ENCODE results near the gene SORBS2. TPM values are rescaled to one million over a fixed set of nuclear protein-coding genes. Genes with fewer than 3 reads are reported as not detected.
"Not testable (repeated sequence)": the region's sequence is repeated elsewhere in the genome, so short reads cannot be mapped to it uniquely, and the experiment has no call there.

Gene SORBS2
- total RNA-seq, 3 donors from 2014 or later, result 44.9 to 416 (median 53.7) TPM

DNA sequence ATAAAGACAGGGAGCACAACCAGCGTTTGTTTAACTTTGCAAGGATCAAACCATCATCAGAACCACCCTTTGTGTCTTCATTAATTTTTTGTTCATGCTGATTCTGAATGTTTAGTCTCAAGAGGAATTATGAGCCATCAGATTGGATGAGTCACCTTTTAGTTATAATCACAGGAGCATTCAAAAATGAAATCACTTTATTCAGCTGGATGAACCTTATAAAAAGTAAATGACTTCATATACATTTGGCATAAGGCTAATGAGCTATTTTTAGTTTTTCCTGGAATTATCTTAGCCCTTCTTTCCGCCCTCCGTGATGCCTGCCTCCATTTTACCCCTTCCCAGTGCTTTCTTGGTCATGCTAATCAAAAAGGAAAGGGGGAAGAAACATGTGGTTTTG lies 103.6 kb downstream of the SORBS2 start:
- TF ChIP-seq CTCF (IDR thresholded peaks at IDR 0.05), result no peak
- ATAC-seq, result no peak
- Histone ChIP-seq H3K9me3 (no peaks in the 10 kb centered on the region), H3K36me3 (ENCODE audit: low read depth) (no peaks in the 10 kb centered on the region), H3K4me1 (ENCODE audit: low read depth) (no peaks in the 10 kb centered on the region), H3K4me3 (no peak overlapping the region)
- intact Hi-C loops (cut with DNase I, micrococcal nuclease), result no loop called here
- DNase-seq, result no peak

DNA sequence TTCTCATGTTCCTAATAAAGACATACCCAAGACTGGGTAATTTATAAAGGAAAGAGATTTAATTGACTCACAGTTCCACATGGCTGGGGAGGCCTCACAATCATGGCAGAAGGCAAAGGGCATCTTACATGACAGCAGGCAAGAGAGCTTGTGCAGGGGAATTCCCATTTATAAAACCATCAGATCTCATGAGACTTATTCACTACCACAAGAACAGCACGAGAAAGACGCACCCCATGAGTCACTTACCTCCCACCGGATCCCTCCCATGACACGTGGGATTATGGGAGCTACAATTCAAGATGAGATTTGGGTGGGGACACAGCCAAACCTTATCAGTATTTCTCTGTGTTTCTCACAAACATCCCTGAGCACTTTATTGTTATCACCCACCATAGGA lies 104.4 kb downstream of the SORBS2 start:
- intact Hi-C loops (cut with DNase I, micrococcal nuclease); DNase-seq; H3K36me3 ChIP-seq (ENCODE audit: low read depth); H3K9me3 ChIP-seq; H3K4me3 ChIP-seq; H3K4me1 ChIP-seq (ENCODE audit: low read depth): not testable (repeated sequence)
- ATAC-seq, result peak; percentile 9

- TF ChIP-seq CTCF (IDR thresholded peaks at IDR 0.05), result no peak
- ATAC-seq, result no peak
- intact Hi-C loops (cut with DNase I, micrococcal nuclease), result no loop called here
- H3K36me3 ChIP-seq (ENCODE audit: low read depth), result no peaks in the 10 kb centered on the region
- H3K4me3 ChIP-seq, result no peak overlapping the region
- no peak for DNase-seq
- no peaks in the 10 kb centered on the region for H3K9me3 ChIP-seq
- H3K4me1 ChIP-seq (ENCODE audit: low read depth), result no peaks in the 10 kb centered on the region
These were observed 109.8 kb downstream of the SORBS2 start for GRCh38 chr4:185702147-185702663.

DNA sequence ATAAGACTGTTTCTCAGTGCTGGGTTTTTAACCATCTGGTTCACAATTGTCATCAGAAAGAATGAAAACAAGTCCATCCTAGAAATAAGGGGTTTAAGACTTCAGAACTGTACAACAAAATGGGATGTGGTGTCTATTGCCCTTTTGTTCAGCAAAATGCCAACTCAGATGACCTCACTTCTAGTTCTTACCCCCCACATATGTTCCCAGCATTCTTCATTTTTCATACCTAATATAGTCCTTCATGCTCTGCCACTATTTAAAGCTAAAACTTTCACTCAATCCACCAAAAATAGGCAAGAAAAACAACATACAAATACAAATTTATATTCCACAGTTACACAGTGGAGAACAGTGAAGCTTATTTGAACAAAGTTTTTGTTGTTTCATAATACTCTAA lies 111.4 kb downstream of the SORBS2 start:
- intact Hi-C loops (cut with DNase I, micrococcal nuclease), result no loop called here
- Histone ChIP-seq H3K9me3 (no peaks in the 10 kb centered on the region), H3K36me3 (ENCODE audit: low read depth) (no peaks in the 10 kb centered on the region), H3K4me1 (ENCODE audit: low read depth) (no peaks in the 10 kb centered on the region), H3K4me3 (no peak overlapping the region)
- ATAC-seq (no peak), DNase-seq (no peak)
- no peak for TF ChIP-seq CTCF (IDR thresholded peaks at IDR 0.05)

DNA sequence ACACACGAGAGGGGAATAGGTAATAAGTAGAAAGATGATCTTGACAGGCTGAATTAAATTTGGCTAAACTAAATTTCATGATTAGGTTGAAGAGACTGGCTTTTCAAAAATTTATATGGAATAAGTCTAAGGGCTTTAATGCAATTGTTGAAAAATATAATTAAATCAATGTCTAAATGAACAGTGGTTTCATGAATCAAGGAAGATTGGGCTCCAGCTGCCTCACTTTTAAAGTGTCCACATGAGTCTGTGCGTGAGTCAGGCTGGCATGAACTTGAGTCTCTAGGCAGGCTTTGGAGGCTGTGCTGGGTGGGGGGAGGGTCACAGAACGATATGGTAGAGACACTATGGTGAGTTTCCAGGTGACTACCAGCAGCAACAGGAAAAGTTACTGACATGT lies 111.9 kb downstream of the SORBS2 start:
- no peak for ATAC-seq
- H3K4me3 ChIP-seq, result no peak overlapping the region
- DNase-seq, result no peak
- intact Hi-C loops (cut with DNase I, micrococcal nuclease), result no loop called here
- no peaks in the 10 kb centered on the region for H3K4me1 ChIP-seq (ENCODE audit: low read depth)
- no peak for TF ChIP-seq CTCF (IDR thresholded peaks at IDR 0.05)
- no peaks in the 10 kb centered on the region for H3K36me3 ChIP-seq (ENCODE audit: low read depth)
- no peaks in the 10 kb centered on the region for H3K9me3 ChIP-seq

- intact Hi-C loops (cut with DNase I, micrococcal nuclease), result no loop called here
- no peaks in the 10 kb centered on the region for H3K4me1 ChIP-seq (ENCODE audit: low read depth)
- DNase-seq, result no peak
These were observed 114.5 kb downstream of the SORBS2 start for GRCh38 chr4:185697488-185697887.

More at GRCh38 chr4:185697488-185697887, 114.5 kb downstream of the SORBS2 start:
- no peak for ATAC-seq
- Histone ChIP-seq H3K4me3 (no peak overlapping the region), H3K9me3 (no peaks in the 10 kb centered on the region), H3K36me3 (ENCODE audit: low read depth) (no peaks in the 10 kb centered on the region)
- no peak for TF ChIP-seq CTCF (IDR thresholded peaks at IDR 0.05)

Data from mucosa of descending colon (tissue), 3 donors.